GM21526 (cell line): ENCODE data around the gene MADD.

Experiments used
- ATAC-seq: cut with Tn5 transposase; IDR thresholded peaks from one replicate; pipeline ENCODE4 v1.9.1; 2021; ENCODE audit warnings: moderate library complexity; ENCODE audit not compliant: unreplicated experiment, low FRiP score

MADD gene

GRCh38 chr11:47355283-47356128 lies 85.6 kb downstream of the MADD start:
- no peak for ATAC-seq

DNA sequence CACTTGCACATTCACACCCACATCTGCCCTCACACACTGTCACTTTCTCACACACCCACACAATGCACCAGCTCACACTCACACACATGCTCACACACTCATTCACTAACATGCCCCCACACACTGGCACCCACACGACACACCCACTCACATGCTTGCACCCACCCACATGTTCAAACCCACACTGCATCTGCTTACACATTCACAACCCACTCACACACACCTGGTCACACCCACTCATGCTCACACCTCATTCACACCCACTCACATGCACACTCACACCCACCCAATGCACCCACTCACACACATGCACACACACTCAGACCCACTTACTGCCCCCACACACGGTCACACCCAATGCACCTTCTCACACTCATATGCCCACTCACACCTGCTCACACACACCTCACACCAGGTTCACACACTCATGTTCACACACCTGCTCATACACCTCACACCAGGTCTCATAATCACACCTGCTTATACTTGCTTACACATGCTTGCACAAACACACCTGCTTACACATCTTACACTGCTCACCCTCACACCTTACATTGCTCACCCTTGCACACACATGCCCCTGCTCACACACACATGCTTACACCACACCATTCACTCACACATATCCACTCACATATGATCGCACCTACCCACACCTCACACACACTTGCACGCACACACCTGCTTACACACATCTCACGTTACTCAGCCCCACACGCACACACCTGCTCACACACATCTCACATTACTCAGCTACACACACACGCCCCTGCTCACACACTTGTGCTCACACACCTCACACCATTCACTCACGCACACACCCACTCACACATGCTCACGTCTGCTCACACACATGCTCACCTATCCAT lies 86.4 kb downstream of the MADD start:
- no peak for ATAC-seq

DNA sequence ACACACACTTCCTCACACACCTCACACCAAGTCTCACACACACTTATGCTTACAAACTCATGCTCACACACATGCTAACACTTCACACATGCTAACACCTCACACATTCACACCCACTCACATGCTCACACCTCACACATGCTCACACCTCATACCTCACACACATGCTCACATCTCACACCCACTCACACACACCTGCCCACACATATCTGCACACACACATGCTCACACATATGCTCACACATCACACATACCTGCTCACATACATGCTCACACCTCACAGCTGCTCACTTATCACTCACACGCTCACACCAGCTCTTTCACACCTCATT lies 87.0 kb downstream of the MADD start:
- no peak for ATAC-seq

GRCh38 chr11:47357985-47358730 lies 88.2 kb downstream of the MADD start:
- no peak for ATAC-seq

DNA sequence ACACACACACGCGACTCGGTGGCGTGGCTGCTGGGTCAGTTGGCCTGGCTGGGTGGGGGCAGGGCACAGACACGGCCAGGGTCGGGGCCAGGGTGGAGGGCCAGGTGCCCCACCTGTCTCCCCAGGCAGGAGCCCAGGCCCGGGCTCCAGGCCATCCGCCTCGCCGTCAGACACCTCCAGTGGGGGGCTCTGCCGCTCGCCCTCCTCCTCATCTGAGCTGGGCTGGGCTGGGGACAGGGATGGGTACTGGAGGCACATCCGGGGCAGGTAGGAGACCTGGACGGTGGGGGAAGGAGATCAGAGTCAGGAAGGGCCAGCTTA lies 88.8 kb downstream of the MADD start:
- no peak for ATAC-seq

DNA sequence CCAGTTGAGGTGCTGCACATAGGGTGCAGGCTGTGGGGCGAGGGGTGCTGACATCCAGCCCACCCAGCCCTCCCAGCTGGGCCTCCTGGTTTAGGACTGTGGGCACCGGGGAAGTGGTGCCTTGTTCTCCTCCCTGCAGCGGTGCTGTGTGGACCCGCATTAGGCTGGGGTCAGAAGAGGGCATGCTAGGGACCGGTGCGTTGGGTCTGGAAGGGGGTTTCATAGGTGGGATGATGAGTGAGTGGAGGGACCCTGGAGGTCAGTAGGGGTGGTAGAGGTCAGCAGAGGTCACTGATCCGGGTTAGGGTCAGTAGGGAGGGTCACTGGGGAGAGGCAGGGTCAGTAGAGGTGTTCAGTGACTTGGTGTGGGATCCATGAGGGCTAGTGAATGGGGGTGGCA lies 89.2 kb downstream of the MADD start:
- no peak for ATAC-seq

GRCh38 chr11:47359586-47359985 lies 89.7 kb downstream of the MADD start:
- no peak for ATAC-seq

- ATAC-seq: no peak
These were observed 90.4 kb downstream of the MADD start for GRCh38 chr11:47360341-47360740.

GRCh38 chr11:47361419-47361818 lies 91.5 kb downstream of the MADD start:
- ATAC-seq: no peak

GRCh38 chr11:47366020-47366490 lies 96.1 kb downstream of the MADD start:
- no peak for ATAC-seq

GRCh38 chr11:47369676-47370075 lies 99.7 kb downstream of the MADD start:
- no peak for ATAC-seq

DNA sequence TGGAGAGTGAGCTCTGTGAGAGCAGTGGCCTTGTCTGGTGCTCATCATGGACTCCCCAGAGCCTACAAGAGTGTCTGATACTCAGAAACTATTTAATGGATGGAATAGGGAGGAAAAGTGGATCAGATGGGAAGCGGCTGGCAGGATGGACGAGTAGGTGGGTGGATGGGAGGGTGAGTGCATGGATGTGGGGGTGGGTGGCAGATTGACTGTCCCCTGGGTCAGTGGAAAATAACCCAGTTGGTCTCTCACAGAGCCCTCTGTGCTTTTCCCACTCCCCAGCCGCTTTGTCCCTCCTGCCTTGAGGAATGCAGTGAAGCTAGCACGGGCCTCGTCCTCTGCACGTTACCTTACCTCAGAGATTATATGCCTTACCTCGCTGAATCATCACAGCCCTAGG lies 102.5 kb downstream of the MADD start:
- no peak for ATAC-seq

- no peak for ATAC-seq
These were observed 104.2 kb downstream of the MADD start for GRCh38 chr11:47373876-47374719.

- ATAC-seq: no peak
These were observed 104.7 kb downstream of the MADD start for GRCh38 chr11:47374720-47375019.

- ATAC-seq: no peak
These were observed 105.1 kb downstream of the MADD start for GRCh38 chr11:47375020-47375419.

GRCh38 chr11:47375546-47376085 lies 105.7 kb downstream of the MADD start:
- ATAC-seq: no peak

DNA sequence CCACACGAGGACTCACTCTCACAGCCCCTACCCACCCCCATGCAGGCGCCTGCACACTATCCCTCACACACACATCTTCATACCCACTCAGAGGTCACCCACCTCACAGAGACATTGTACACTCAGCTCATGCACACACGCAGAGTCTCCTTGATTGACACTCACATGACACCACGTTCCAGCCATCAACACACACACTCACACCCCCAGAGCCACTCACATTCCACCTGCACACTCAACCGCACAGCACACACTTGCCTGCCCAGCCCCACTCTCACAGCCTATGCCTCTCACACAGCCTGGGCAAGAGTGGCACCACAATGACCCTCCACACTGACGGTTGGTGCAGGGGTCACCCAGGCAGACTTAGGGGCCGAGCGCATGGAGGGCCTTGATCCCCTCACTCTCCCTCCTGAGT lies 106.2 kb downstream of the MADD start:
- ATAC-seq: no peak

DNA sequence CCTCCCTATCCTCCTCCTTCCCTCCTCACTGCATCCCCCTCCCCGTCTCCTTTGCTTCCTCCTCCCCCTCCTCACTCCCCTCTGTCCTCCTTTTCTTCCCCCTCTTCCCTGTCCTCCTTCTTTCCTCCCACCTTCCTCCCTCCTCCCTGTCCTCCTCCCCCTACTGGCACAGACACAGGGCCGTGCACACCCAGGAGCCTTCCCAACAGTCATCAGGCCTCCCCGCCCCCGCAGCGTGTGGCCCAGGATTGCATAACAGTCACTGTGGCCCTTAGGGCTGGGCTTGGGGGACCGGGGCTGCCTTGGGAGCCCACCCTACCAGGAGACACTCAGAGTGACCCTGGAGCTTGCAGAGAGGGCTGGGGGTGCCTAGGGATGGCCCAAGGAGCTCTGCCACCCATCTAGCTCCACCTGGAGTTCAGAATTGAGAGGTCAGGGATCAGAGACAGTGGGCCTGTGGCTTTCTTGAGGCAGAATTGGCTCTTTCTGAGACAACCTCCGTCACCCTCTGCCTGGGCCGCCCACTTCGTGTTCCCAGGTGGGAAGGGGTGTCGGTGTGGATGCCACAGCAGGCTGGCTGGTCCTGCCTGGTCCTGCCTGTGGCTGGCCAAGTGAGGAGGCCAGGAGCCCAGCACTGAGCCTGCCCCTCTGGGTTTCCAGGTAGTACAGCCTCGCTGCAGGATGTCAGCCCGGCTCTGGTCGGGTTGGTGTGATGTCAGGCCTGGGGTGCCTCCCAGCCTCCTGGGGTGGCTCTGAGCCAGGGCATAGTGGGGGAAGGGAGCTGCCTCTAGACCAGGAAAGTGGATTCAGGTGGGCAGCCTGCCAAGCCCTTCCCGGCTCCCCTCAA lies 106.8 kb downstream of the MADD start:
- ATAC-seq: no peak

DNA sequence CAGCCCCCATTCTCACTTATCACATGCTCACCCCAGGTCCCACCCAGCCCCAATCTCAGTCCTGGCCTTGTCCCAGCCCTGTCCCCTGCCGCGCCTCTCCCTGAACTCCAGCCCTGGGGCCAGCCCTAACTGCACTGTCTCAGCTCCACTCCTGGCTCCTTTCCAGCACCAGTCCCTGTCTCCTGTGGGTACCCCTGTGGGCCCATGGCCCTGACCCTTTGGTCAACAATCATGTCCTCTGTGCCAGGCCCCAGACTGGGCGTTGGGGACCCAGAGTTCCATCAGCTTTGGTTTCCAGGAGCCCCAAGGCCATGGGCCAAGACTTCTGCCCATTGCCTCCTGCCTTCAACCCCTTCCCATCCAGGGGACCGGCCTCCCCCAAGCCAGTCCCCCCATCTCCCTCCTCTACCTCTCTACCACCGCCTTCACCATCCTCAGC lies 107.7 kb downstream of the MADD start:
- no peak for ATAC-seq
